GM13976 (cell line): Measurements from ENCODE around the gene SMIM10L2A.
"Not testable (repeated sequence)": the region's sequence is repeated elsewhere in the genome, so short reads cannot be mapped to it uniquely, and the experiment has no call there.

Source experiments
- DNase-seq: peaks from one replicate; pipeline ENCODE4 v3.0.0; 2012; ENCODE audit warnings: low spot score
- in situ Hi-C: fragments of 300-500 bp; cut with MboI; formaldehyde crosslinking; loops from one replicate; pipeline ENCODE4 v1.12.0; 2022; ENCODE audit warnings: low sequenced_read_pairs, mixed read lengths, inconsistent platforms; ENCODE audit not compliant: unreplicated experiment
- TF ChIP-seq, protein P1 (sequence below): IDR thresholded peaks from 2 replicates; pipeline ENCODE4 v1.5.1; 2012; ENCODE audit warnings: borderline replicate concordance, mild to moderate bottlenecking; ENCODE audit not compliant: insufficient read depth; ENCODE audit errors: extremely low read depth, missing control alignments, control extremely low read depth

Gene SMIM10L2A

GRCh38 chrX:135397652-135398051 lies 24.1 kb upstream of the SMIM10L2A start:
- no peak for DNase-seq
- TF ChIP-seq, protein P1, sequence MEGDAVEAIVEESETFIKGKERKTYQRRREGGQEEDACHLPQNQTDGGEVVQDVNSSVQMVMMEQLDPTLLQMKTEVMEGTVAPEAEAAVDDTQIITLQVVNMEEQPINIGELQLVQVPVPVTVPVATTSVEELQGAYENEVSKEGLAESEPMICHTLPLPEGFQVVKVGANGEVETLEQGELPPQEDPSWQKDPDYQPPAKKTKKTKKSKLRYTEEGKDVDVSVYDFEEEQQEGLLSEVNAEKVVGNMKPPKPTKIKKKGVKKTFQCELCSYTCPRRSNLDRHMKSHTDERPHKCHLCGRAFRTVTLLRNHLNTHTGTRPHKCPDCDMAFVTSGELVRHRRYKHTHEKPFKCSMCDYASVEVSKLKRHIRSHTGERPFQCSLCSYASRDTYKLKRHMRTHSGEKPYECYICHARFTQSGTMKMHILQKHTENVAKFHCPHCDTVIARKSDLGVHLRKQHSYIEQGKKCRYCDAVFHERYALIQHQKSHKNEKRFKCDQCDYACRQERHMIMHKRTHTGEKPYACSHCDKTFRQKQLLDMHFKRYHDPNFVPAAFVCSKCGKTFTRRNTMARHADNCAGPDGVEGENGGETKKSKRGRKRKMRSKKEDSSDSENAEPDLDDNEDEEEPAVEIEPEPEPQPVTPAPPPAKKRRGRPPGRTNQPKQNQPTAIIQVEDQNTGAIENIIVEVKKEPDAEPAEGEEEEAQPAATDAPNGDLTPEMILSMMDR = no peak
- in situ Hi-C loops = no loop called here

DNA sequence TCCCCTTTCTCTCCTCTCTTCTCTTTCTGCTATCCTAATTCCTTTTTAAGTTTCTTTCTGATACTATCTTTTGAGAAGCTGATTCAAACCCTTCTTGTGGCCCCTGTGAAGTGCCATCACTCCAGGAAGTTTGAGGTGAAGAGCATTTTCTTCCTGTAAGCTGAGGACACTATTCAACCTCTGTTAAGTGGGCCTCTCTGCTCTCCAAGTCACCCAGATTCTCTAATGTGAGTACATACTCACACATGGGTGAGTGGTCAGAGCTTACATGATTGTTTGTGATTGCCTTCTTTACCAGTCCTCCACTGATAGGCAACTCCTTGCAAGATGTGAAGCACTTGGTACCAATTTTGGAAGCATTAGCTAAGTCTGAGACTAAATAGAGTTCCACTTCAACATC lies 18.4 kb upstream of the SMIM10L2A start:
- TF ChIP-seq, protein P1 = no peak
- in situ Hi-C loops = no loop called here
- no peak for DNase-seq

- in situ Hi-C loops = not testable (repeated sequence)
Measured at GRCh38 chrX:135406428-135406827, 15.3 kb upstream of the SMIM10L2A start.

GRCh38 chrX:135408794-135409193 lies 12.9 kb upstream of the SMIM10L2A start:
- no peak for DNase-seq
- TF ChIP-seq, protein P1 = no peak

More at GRCh38 chrX:135406428-135406827, 15.3 kb upstream of the SMIM10L2A start:
- DNase-seq = not testable (repeated sequence)

GRCh38 chrX:135410861-135411627 lies 10.7 kb upstream of the SMIM10L2A start:
- in situ Hi-C loops = no loop called here
- TF ChIP-seq, protein P1 = no peak
- no peak for DNase-seq

More at GRCh38 chrX:135408794-135409193, 12.9 kb upstream of the SMIM10L2A start:
- in situ Hi-C loops = no loop called here

GRCh38 chrX:135411893-135412292 lies 9.9 kb upstream of the SMIM10L2A start:
- DNase-seq = no peak
- in situ Hi-C loops = no loop called here
- TF ChIP-seq, protein P1 = no peak

- TF ChIP-seq, protein P1 = no peak
- DNase-seq = no peak
- in situ Hi-C loops = no loop called here
Measured at GRCh38 chrX:135416546-135416945, 5.2 kb upstream of the SMIM10L2A start.
